ENCODE data around the gene KRTAP5-11. TPM values are rescaled to one million over a fixed set of nuclear protein-coding genes. Genes with fewer than 3 reads are reported as not detected.

Gene KRTAP5-11
- total and polyA plus RNA-seq, 2 of the 4 experiments (the other 2 are of a cell fraction): not detected

DNA sequence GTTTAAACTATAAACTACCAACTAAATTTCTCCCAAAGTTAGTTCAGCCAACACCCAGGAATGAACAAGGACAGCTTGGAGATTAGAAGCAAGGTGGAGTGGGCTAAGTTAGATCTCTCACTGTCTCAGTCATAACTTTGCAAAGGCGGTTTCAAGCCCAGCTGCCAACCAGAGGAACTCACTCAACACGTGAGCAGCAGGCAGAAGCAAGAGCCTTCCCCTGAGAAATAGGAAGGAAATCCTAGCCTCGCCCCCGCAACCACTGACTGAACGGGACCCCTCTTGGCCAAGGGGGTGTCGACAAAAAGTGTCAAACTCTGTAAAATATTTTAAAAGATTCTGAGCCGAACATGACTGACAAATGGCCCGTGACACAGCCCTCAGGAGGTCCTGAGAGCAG is 38.8 kb downstream of the KRTAP5-11 start:
- no peak overlapping the region for H4K5ac ChIP-seq (ENCODE audit: low read depth, low read length)
- CTCF ChIA-PET: no interaction called here
- no peak overlapping the region for H2BK20ac ChIP-seq (ENCODE audit: low read depth, low read length)
- WGBS, 2 experiments (ENCODE audit: extremely low coverage in 2 of 2, insufficient read length in 1 of 2): 56% methylated on average over 3 of the region's 8 CpGs; no CpG with 5 or more reads in 1 of the 2 experiments
- H3K4me1 ChIP-seq (ENCODE audit: control insufficient read depth, insufficient read depth, low read length): no peaks in the 10 kb centered on the region
- no peaks in the 10 kb centered on the region for H3K79me1 ChIP-seq (ENCODE audit: low read depth in 1 of 2, low read length in 2 of 2)
- H2BK5ac ChIP-seq (ENCODE audit: low read depth, low read length, poor library complexity, severe bottlenecking): no peak overlapping the region
- peaks cover 12% of the 10 kb centered on the region for H3K27me3 ChIP-seq (ENCODE audit: control insufficient read depth, insufficient read depth, low read length)
- DNase-seq: no peak
- no peak overlapping the region for H2AFZ ChIP-seq (replicated peaks; ENCODE audit: low read length, poor library complexity)
- H3K14ac ChIP-seq (replicated peaks; ENCODE audit: low read depth, low read length): no peak overlapping the region
- no peak overlapping the region for H3K9ac ChIP-seq (ENCODE audit: low read depth, low read length)
- H3K56ac ChIP-seq (ENCODE audit: extremely low read depth, insufficient read depth, low read length): no peak overlapping the region
- H3K23ac ChIP-seq (ENCODE audit: low read depth, low read length): no peak overlapping the region
- H2AK9ac ChIP-seq (replicated peaks; ENCODE audit: low read depth, low read length, poor library complexity): no peak overlapping the region
- no peak overlapping the region for H3K18ac ChIP-seq (ENCODE audit: low read depth, low read length)
- no peak overlapping the region for H3K4me2 ChIP-seq (ENCODE audit: low read depth, low read length)
- intact Hi-C loops (cut with micrococcal nuclease) (no loop called here), dilution Hi-C loops (cut with HindIII; ENCODE audit: low sequenced_read_pairs, unreplicated experiment) (no loop called here), in situ Hi-C loops (cut with MboI; ENCODE audit: low sequenced_read_pairs) (no loop called here)
- H3K36me3 ChIP-seq (ENCODE audit: control insufficient read depth, insufficient read depth, low read length): no peaks in the 10 kb centered on the region
- no peak overlapping the region for H4K8ac ChIP-seq (ENCODE audit: low read depth in 2 of 2, low read length in 2 of 2)
- no peak for ATAC-seq (ENCODE audit: low read depth)
- no peak overlapping the region for H2AK5ac ChIP-seq (ENCODE audit: low read depth, low read length)
- H3K9me1 ChIP-seq (ENCODE audit: insufficient read depth, low read length): no peaks in the 10 kb centered on the region
- H2BK15ac ChIP-seq (ENCODE audit: low read depth, low read length): no peak overlapping the region
- no peak overlapping the region for H3K27ac ChIP-seq (ENCODE audit: insufficient read depth, low read length)
- POLR2A ChIA-PET (ENCODE audit: unreplicated experiment): no interaction called here
- H3K4me3 ChIP-seq (ENCODE audit: insufficient read depth, low read depth, low read length): no peak overlapping the region
- H2BK120ac ChIP-seq (ENCODE audit: low read depth, low read length): no peak overlapping the region
- H4K91ac ChIP-seq (ENCODE audit: insufficient read depth, low read depth, low read length): no peak overlapping the region
- no peaks in the 10 kb centered on the region for H3K9me3 ChIP-seq (ENCODE audit: control insufficient read depth, insufficient read depth, low read length)
- no peak for TF ChIP-seq CHD1 (IDR thresholded peaks at IDR 0.05; ENCODE audit: low read depth, low read length)
- no peak for TF ChIP-seq BHLHE40 (IDR thresholded peaks at IDR 0.05; ENCODE audit: low read depth, low read length)
- TF ChIP-seq, protein P1, sequence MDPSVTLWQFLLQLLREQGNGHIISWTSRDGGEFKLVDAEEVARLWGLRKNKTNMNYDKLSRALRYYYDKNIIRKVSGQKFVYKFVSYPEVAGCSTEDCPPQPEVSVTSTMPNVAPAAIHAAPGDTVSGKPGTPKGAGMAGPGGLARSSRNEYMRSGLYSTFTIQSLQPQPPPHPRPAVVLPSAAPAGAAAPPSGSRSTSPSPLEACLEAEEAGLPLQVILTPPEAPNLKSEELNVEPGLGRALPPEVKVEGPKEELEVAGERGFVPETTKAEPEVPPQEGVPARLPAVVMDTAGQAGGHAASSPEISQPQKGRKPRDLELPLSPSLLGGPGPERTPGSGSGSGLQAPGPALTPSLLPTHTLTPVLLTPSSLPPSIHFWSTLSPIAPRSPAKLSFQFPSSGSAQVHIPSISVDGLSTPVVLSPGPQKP (IDR thresholded peaks at IDR 0.05; ENCODE audit: borderline replicate concordance, low read depth, low read length): no peak
- TF ChIP-seq MXI1 (IDR thresholded peaks at IDR 0.05; ENCODE audit: borderline replicate concordance, low read depth, low read length): no peak
- no peak for TF ChIP-seq RFX5 (IDR thresholded peaks at IDR 0.05; ENCODE audit: low read depth, low read length)
- no peak for TF ChIP-seq MAFK (IDR thresholded peaks at IDR 0.05; ENCODE audit: low read depth, low read length)
- no peak overlapping the region for H3K4ac ChIP-seq (ENCODE audit: low read depth, low read length)
- BruUV-seq (replicated peaks): no TSS peak
- no peaks in the 10 kb centered on the region for H4K20me1 ChIP-seq (ENCODE audit: insufficient read depth, low read length)

Measured in IMR-90 (cell line).